GM18511 (cell line): ENCODE results near the gene ZBTB33.

Experiments
- ATAC-seq: cut with Tn5 transposase; IDR thresholded peaks from one replicate; pipeline ENCODE4 v1.9.1; 2021; ENCODE audit warnings: mild to moderate bottlenecking, moderate library complexity; ENCODE audit not compliant: unreplicated experiment

ZBTB33 gene

DNA sequence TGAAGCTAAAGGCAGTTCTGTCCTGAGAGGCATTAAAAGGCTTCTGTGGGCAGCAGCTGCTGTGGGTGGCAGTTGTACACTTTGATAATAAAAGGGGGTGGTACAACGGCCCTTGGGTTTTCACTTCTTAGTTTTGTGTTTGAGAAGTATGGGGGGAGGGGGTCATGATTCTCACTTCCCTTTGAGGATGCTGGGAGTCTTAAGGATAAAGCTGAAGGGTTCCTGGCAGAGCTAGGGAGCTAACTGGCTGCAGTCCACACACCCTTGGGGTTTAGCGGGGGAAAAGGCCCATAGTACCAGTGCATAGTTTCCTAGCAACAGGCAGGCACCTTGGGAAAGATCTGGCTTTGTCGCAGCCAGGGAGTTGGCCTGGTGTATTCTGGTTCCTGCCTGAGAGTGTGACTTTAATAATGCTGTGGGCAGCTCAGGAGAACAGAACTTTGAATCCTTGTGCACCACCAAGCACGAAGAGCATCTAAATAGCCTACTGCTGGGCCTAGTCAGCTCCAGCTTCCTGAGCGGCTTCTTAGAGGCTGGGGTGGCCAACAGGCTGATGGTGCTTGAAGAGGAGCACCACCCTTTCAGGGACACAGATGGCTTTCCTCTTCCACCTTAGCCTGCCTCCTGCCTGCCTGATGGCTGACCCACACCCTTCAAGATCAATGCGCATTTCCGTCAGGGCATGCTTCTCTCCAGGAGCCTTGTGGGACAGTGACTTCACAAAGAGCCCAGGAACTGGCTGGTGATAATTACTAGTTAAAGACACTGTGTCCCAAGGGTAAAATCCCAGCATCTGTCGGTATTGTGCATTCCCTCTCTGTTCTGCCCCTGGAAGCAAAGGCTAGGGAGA, 12.5 kb downstream of the ZBTB33 start:
- peak; percentile 74 for ATAC-seq

- no peak for ATAC-seq
These were observed 13.7 kb downstream of the ZBTB33 start for GRCh38 chrX:120264341-120264740.

- ATAC-seq: peak; percentile 70
These were observed 18.9 kb downstream of the ZBTB33 start for GRCh38 chrX:120269373-120270035.

DNA sequence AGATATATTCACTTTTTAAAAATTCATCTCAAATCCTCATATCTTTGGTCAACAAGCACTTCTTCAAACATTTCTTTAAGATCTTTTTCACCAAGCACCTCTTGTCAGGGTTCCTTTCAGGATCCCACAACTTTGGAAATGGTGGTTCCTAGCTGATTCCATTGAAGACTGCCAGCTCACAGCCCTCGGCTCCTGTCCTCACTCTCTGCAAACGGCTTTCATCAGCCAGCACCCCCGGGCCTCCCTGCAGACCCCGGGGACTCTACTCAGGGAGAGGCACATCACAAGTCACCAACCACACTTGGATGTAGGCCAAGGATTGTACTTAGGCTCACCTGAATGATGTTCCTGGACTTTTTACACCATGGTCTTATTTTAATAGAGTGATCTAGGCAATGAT, 20.0 kb downstream of the ZBTB33 start:
- no peak for ATAC-seq

DNA sequence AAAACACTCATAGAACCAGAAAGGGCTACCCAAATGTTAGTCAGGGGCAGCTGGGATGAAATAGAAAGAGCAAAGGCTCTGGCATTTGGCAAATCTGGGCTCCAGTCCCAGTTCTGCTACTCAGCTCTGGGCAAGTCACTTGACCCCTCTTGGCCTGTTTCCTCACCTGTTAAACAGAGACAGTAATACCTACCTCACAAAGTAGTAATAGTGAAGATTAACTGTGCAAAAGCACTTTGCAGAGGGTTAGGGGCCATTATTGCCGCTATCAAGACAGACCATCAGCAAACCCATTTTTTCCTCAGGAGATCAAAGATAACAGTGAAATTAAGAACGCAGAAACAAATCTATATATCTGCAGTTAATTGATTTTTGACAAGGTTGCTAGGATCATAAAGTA, 20.6 kb downstream of the ZBTB33 start:
- ATAC-seq: no peak

DNA sequence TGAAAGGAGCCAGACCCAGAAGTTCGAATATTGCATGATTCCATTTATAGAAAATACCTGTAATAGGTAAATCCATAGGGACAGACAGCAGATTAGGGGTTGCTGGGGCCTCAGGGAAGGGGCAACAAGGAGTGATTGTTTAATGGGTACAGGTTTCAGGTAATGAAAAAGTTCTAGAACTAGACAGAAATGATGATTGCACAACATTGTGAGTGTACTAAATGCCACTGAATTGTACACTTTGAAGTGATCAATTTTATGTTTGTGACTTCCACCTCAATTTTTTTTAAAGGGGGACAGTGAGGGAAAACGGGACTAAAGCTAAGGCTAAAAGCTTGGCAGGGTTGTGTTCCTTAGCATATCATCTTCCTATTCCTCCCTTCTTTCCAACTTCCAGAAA, 23.5 kb downstream of the ZBTB33 start:
- no peak for ATAC-seq

DNA sequence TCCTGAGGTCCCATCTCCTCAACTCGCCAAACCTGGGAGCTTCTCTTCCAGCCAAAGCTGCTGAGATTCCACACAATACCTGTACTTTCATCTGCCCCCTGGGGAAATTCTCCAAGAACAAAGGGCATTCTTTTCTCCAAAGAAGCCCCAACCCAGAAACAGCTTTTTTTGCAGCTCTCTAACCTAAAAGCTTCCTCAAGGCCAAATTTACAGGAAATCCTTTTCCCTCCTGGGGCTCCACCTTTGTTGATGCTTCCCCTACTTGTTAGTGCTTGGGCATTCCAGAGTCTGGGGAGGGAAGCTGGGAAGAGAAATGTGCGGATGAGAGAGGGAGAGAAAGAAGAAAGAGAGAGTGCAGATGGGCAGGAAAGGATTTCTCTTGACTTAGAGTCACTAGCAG, 24.3 kb downstream of the ZBTB33 start:
- no peak for ATAC-seq

GRCh38 chrX:120281021-120281624, 30.5 kb downstream of the ZBTB33 start:
- ATAC-seq: no peak

DNA sequence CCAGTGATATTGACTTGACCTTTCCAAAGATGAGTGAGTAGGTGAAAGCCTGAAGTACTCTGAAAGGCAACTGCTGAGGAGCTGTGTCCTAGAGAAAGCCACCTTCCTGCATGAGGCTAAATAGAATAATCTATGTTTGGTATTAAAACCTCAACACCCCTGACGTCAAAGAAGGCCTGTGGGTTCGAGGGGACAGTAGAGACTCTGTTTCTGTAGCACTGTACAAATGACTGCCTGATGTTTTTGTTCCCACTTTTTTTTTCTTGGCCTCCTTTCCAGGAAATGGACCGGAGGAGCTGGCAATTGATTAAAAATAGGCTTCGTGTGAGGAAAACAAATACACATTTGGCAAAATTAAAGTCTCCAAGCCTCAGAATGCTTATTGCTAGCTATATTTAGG, 31.1 kb downstream of the ZBTB33 start:
- no peak for ATAC-seq

DNA sequence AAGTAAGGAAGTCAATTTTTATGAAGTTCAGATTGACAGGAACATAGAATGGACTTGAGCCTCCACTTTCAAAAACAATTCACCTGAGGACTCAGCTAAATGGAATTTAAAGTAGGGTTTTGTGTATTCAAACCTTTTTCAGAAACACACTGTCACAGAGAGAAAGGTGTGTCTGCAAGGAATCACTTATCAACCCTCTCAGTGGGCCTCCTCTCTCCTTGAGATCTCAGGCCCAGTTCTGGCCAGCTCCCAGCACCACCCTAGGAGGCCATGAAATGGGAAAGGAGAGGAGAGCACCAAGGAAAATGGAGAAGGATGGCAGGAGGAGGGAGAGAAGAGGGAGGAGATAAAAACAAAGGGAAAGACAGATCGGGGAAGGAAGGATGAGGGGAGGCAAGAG, 32.1 kb downstream of the ZBTB33 start:
- ATAC-seq: no peak

DNA sequence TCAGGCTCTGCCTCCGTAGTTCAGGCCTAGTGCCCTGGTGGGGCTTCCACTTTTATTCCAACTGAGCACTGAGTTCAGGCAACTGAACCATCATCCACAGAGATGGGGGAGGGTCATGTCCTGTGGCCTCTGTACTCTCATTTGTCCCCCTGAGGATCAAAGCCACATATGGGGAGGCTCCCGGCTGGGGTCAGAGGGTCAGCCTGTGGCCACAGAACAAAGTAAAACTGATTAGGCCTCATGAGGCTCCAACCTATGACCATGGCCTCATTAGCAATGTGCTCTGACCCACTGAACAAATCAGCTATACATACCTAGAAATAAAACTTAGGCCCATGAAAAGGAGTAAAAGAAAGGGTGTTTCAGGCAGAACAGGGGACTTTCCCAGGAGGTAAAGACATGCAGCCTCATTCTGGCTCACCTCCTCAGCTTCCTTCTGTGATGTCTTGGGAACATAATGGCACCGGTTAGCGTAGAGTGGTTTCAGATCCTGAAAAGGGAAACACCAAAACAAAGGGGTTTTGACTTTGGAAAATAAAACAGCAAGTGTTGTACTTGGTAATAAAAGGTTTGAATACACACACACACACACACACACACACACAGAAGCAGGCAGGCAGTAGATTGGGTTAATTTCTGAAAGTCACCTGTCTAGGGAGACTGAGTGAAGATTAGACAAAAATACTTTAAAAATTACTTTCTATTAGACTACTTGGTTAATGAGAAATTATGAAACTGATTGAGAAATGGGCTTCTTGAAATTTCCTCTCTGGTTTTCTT, 36.3 kb downstream of the ZBTB33 start:
- peak; percentile 55 for ATAC-seq

- ATAC-seq: peak; percentile 76
These were observed 37.0 kb downstream of the ZBTB33 start for GRCh38 chrX:120287513-120288112.

- ATAC-seq: no peak
These were observed 39.5 kb downstream of the ZBTB33 start for GRCh38 chrX:120290107-120290506.

DNA sequence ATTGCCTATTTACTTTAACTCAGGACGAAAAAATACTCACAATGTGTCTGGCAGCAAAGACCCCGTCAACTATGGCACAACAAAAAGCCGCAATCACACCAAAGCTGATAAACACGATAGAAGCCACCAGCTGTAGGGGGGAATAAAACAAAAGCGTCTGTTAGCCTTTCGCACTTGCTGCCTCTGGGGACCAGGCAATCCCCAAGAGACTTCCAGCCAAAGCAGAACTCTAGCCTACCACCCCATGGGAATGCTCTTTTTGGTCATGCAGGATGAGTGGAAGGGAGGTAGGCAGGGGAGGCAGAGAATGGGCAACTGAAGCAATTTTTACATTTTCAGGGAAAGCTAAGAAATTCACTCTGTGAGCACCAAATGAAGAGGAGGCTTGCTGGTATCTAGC, 40.6 kb downstream of the ZBTB33 start:
- no peak for ATAC-seq

GRCh38 chrX:120293015-120293414, 42.4 kb downstream of the ZBTB33 start:
- no peak for ATAC-seq

GRCh38 chrX:120294651-120295050, 44.0 kb downstream of the ZBTB33 start:
- ATAC-seq: no peak

DNA sequence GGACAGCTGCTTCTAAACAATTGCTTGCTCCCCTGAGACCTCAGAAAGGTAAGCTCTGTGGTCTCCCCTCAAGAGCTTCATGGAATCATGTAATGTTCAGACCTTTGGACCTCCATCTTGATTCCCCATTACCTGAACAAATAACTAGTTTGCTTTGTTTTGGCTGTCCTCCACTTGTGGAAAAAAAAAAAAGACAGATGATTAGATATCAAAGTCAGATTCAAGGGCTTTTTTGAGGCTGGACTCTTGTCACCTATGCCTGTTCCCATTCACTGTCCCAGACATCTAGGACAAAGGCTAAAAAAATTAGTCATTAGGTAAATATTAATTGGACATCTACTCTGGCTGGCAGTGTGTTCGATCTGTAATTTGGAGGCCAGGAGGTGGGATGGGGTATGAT, 47.3 kb downstream of the ZBTB33 start:
- ATAC-seq: no peak

DNA sequence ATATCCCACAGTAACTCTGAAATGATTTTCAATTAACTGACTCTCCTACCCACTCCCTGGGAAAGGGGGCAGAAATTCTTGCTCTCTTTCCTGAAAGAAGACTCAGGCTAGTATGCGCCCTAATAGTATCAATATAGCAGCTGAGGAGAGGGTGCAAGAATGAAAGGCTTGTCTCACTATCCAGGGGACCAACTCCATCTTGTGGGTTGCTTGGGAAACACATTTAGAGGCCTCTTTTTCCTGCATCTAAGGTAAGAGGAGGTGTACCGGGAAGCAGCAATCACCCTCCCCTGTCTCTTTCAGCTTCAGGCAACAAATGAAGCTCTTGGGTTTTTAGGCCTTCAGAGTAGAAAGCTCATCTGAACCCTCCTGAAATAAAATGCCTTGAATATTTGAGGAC, 49.3 kb downstream of the ZBTB33 start:
- ATAC-seq: no peak

DNA sequence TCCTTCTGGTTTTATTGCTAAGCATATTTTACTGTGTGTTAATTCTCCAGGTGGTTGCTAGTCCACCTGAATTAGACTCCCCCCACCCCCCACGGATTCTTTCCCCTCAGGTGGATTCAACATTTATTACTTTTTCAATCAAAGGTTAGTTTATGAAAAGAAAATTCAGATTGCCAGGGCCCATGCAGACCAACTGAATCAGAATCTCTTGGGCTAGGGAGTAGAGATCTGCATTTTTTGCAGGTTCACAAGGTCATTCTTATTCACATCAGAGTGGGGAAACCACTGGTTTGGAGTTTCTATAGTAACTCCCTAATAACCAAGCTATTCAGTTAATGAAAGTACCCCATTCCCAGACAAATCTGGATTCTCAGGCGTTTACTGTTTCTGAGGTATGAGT, 50.9 kb downstream of the ZBTB33 start:
- ATAC-seq: no peak

DNA sequence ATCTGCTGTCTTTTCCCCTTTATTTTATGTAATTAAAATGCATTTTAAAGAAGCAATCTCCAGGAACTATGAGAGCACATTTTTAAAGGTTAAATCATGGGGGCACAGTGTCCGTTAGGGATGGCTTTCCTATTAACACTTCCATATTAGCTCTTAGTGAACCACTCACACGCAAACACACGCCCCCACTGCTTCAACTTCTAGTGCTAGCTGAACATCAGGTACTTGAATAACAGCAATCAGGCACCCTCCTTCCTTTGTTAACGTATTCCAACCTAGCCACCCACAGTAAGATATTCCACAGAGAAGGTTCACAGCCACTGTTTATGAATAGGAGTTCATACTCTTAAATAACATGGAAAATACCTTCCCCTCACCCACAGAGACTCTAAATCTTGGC, 51.3 kb downstream of the ZBTB33 start:
- ATAC-seq: peak; percentile 26

- peak; percentile 93 for ATAC-seq
These were observed 51.8 kb downstream of the ZBTB33 start for GRCh38 chrX:120302434-120302833.
